Measurements from ENCODE around the gene CLINT1. TPM values are rescaled to one million over a fixed set of nuclear protein-coding genes. Genes with fewer than 3 reads are reported as not detected.

CLINT1 gene
- total RNA-seq, 4 donors from 2014 or later = 77.4 to 124 (median 85.5) TPM

DNA sequence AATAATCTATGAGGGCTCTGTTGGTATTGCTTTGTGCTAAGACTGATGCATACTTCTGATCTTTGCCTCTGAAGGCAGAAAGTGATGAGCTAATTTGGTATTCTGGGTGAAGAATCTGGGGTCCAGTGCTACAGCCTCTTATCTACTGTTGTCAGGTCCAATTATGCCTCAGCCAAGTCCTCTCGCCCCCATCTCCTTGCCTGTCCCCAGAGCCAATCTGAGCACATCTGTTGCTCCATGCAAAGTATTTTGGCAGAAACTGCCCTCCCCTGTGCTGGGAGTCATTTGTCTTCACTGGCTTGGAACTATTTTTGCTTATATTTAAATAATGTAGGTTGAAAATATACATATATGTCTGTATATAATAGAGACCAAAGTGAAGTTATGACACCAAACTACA lies 92.0 kb downstream of the CLINT1 start:
- DNase-seq (no peak), ATAC-seq (no peak)
- peaks cover 5 to 9% of the 10 kb centered on the region in 2 donors for H3K4me1 ChIP-seq
- in situ Hi-C loops (cut with MboI; ENCODE audit: low sequenced_read_pairs in 4 of 4) = loop anchor here in 1 of 4 donors (25.0 kb wide), 1 partner anchor 1370 kb away; no protein-coding TSS in a partner anchor
- no peak overlapping the region for H3K27ac ChIP-seq
- H3K36me3 ChIP-seq = no peaks in the 10 kb centered on the region
- no peak for TF ChIP-seq POLR2A (IDR thresholded peaks at IDR 0.05)
- TF ChIP-seq CTCF (IDR thresholded peaks at IDR 0.05 in 4 of 5, conservative IDR thresholded peaks at IDR 0.05 in 1 of 5) = no peak
- intact Hi-C loops (cut with DNase I; ENCODE audit: low total_unique reads) = no loop called here
- H3K27me3 ChIP-seq = no peaks in the 10 kb centered on the region
- no peak overlapping the region for H3K4me3 ChIP-seq
- H3K9me3 ChIP-seq = no peaks in the 10 kb centered on the region

DNA sequence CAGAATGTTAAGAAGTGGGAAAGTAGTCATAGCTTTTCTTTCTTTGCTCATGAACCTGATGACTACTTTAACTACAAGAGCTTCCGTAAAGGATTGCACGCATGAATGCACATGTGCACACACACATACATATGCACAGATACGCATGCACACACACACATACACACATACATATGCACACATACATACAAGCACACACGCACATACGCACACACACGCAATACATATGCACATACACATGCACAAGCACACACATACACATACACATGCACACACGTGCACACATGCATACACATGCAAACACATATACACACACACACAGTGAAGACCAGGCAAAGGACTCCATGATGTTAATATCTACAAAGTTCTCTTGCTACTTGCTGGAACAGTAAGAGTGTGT lies 92.5 kb downstream of the CLINT1 start:
- TF ChIP-seq POLR2A (IDR thresholded peaks at IDR 0.05) (no peak), CTCF (IDR thresholded peaks at IDR 0.05 in 4 of 5, conservative IDR thresholded peaks at IDR 0.05 in 1 of 5) (no peak)
- H3K36me3 ChIP-seq = no peaks in the 10 kb centered on the region
- peaks cover 5 to 9% of the 10 kb centered on the region in 2 donors for H3K4me1 ChIP-seq
- H3K4me3 ChIP-seq = no peak overlapping the region
- no peaks in the 10 kb centered on the region for H3K27me3 ChIP-seq
- no peak overlapping the region for H3K27ac ChIP-seq
- H3K9me3 ChIP-seq = no peaks in the 10 kb centered on the region
- DNase-seq (no peak), ATAC-seq (no peak)
- intact Hi-C loops (cut with DNase I; ENCODE audit: low total_unique reads) (no loop called here), in situ Hi-C loops (cut with MboI; ENCODE audit: low sequenced_read_pairs in 4 of 4) (loop anchor here in 1 of 4 donors (25.0 kb wide), 1 partner anchor 1371 kb away; no protein-coding TSS in a partner anchor)

- Histone ChIP-seq H3K27me3 (no peaks in the 10 kb centered on the region), H3K4me1 (peaks cover 5 to 9% of the 10 kb centered on the region in 2 donors), H3K36me3 (no peaks in the 10 kb centered on the region), H3K4me3 (no peak overlapping the region), H3K27ac (no peak overlapping the region), H3K9me3 (no peaks in the 10 kb centered on the region)
- intact Hi-C loops (cut with DNase I; ENCODE audit: low total_unique reads) (no loop called here), in situ Hi-C loops (cut with MboI; ENCODE audit: low sequenced_read_pairs in 4 of 4) (loop anchor here in 1 of 4 donors (25.0 kb wide), 1 partner anchor 1373 kb away; no protein-coding TSS in a partner anchor)
- no peak for DNase-seq
- ATAC-seq = no peak
- no peak for TF ChIP-seq POLR2A (IDR thresholded peaks at IDR 0.05)
- no peak for TF ChIP-seq CTCF (IDR thresholded peaks at IDR 0.05 in 4 of 5, conservative IDR thresholded peaks at IDR 0.05 in 1 of 5)
Measured at GRCh38 chr5:157764531-157764930, 94.4 kb downstream of the CLINT1 start.

DNA sequence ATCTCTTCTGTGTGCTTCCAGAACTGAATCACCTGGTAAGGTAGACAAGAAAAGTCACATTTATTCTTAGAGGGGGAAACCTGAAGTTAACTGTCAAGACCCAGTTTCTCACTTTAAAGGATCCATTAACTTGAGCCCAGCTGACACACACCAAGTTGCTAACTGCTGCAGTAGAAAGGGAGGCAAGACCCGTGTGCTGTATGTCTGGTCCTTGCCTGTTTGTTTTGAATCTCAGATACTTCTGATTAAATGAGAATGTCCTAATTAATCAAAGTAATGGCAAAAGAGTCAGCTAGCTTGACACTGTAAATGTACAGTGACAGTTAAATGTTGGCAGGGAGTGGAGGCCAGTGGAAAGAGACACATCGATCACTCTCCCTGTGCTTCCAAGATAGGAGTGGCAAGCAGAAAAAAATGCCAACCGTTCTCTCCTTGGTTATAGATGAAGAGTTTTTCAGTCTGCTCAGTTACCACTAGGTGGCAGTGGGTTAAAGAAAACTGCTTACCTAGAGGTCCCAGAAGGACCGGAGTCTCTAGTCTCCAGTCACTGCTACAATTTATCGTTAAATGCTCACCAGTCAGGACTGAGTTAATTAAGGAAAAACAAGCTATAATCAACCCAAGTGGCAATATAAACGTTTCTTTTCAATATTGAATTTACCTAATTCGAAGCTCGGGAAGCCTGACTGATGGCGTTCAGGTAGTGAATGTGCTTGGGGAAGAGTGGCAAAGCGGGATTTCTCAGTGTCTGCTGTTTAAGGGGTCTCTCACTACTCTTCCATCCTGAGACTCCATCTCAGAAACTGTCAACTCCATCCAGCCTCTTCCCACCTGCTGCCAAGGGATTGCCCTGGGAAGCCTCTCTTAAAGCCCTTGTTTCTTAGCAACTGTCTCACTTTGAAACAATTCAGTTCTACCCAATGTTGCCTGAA lies 97.0 kb downstream of the CLINT1 start:
- no peak overlapping the region for H3K4me3 ChIP-seq
- no peaks in the 10 kb centered on the region for H3K9me3 ChIP-seq
- no peaks in the 10 kb centered on the region for H3K4me1 ChIP-seq
- no peak overlapping the region for H3K27ac ChIP-seq
- peak; percentile 86 to 94 for ATAC-seq
- in situ Hi-C loops (cut with MboI; ENCODE audit: low sequenced_read_pairs in 4 of 4) (loop anchor here in 1 of 4 donors (25.0 kb wide), 1 partner anchor 1375 kb away; no protein-coding TSS in a partner anchor), intact Hi-C loops (cut with DNase I; ENCODE audit: low total_unique reads) (loop anchor here (2.0 kb wide), 2 partner anchors 233 to 1371 kb away; no protein-coding TSS in a partner anchor)
- H3K27me3 ChIP-seq = no peaks in the 10 kb centered on the region
- TF ChIP-seq CTCF (IDR thresholded peaks at IDR 0.05 in 4 of 5, conservative IDR thresholded peaks at IDR 0.05 in 1 of 5) (peak; percentile 53 to 73 (median 62)), POLR2A (IDR thresholded peaks at IDR 0.05) (no peak)
- no peak for DNase-seq
- H3K36me3 ChIP-seq = no peaks in the 10 kb centered on the region

Measured in gastrocnemius medialis (tissue), 4 donors.